PC-9 (cell line): Measurements from ENCODE around the gene TBATA.

ENCODE experiments used
- EZH2 ChIP-seq: fragments of 200-600 bp; sonication (generic); IDR thresholded peaks from 2 replicates; pipeline ENCODE4 v1.8.0; 2017; ENCODE audit warnings: antibody characterized with exemption, low read depth
- TF ChIP-seq, protein P1 (sequence below): fragments of 200-600 bp; sonication (generic); conservative IDR thresholded peaks from 2 replicates; pipeline ENCODE4 v1.6.1; 2017; ENCODE audit warnings: mixed run types, antibody characterized with exemption, mild to moderate bottlenecking, moderate library complexity

DNA sequence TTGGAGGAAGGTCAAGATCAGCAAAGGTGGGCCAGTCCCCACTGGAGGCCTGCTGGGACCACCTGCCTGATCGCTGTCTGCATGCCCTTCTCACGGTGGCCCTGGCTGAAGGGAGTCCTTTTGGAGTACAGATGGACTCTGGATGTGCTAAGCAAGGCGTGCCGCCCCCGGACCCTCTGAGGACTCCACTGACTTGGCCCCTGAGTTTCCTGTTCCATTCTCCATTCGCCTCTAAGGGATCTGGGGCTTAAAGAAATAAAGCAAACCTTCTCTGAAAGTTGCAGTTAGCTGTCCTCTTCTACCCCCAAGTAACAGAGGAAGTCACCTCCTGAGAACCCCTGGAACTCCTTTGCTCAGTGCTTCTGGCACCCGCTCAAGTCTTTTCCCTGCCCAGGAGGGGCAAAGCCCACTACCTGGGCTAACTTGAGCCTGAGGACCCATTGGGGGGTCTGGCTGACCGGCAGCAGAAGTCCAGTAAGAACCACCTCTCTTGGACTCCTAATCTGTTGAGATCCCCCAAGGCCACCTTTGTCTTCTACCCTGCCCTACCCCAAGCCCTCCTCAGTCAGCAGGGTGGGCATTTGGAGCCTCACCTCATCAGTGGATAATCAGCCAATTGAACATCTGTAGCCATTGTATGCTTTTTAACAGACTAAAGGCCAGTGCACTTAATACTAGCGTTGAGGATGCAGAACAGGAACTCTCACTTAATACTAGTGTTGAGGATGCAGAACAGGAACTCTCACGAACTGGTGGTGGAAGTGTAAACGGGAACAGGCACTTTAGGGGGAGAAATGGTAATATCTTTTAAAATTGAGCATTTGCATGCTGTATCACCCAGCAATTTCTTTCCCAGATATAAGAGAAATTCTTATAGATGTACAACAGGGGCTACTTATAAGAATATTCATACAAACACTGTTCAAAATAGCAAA is 2.2 kb downstream of the TBATA start:
- TF ChIP-seq, protein P1, sequence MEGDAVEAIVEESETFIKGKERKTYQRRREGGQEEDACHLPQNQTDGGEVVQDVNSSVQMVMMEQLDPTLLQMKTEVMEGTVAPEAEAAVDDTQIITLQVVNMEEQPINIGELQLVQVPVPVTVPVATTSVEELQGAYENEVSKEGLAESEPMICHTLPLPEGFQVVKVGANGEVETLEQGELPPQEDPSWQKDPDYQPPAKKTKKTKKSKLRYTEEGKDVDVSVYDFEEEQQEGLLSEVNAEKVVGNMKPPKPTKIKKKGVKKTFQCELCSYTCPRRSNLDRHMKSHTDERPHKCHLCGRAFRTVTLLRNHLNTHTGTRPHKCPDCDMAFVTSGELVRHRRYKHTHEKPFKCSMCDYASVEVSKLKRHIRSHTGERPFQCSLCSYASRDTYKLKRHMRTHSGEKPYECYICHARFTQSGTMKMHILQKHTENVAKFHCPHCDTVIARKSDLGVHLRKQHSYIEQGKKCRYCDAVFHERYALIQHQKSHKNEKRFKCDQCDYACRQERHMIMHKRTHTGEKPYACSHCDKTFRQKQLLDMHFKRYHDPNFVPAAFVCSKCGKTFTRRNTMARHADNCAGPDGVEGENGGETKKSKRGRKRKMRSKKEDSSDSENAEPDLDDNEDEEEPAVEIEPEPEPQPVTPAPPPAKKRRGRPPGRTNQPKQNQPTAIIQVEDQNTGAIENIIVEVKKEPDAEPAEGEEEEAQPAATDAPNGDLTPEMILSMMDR, result no peak
- TF ChIP-seq EZH2, result no peak
